SJCRH30 (cell line): ENCODE results near the gene TMEM267. TPM values are rescaled to one million over a fixed set of nuclear protein-coding genes. Genes with fewer than 3 reads are reported as not detected.
"Not testable (repeated sequence)": the region's sequence is repeated elsewhere in the genome, so short reads cannot be mapped to it uniquely, and the experiment has no call there.

ENCODE experiments used
- DNase-seq, 2 experiments: peaks; one replicate each; pipeline ENCODE4 v3.0.0-alpha.2; 2015 to 2020
- H3K27ac ChIP-seq: fragments of 250-450 bp; sonication (Bioruptor Pico); 2 replicates; pipeline ENCODE4 v1.5.1; 2020; ENCODE audit warnings: mild to moderate bottlenecking, moderate library complexity
- H3K27me3 ChIP-seq: fragments of 250-450 bp; sonication (Bioruptor Pico); 2 replicates; pipeline ENCODE4 v1.5.1; 2020; ENCODE audit warnings: mild to moderate bottlenecking, moderate library complexity
- H3K36me3 ChIP-seq: fragments of 250-450 bp; sonication (Bioruptor Pico); 2 replicates; pipeline ENCODE4 v1.5.1; 2020; ENCODE audit warnings: mild to moderate bottlenecking, moderate library complexity
- H3K4me1 ChIP-seq: fragments of 250-450 bp; sonication (Bioruptor Pico); 2 replicates; pipeline ENCODE4 v1.5.1; 2020; ENCODE audit warnings: mild to moderate bottlenecking, moderate library complexity
- H3K4me3 ChIP-seq: fragments of 250-450 bp; sonication (Bioruptor Pico); 2 replicates; pipeline ENCODE4 v1.5.1; 2020; ENCODE audit warnings: mild to moderate bottlenecking, moderate library complexity
- H3K9me3 ChIP-seq: fragments of 250-450 bp; sonication (Bioruptor Pico); replicated peaks from 2 replicates; pipeline ENCODE4 v1.5.1; 2020; ENCODE audit warnings: mild to moderate bottlenecking, moderate library complexity
- total RNA-seq: library from RNA; depleted of rRNA; stranded (reverse); fragments of >200 nt; shearing (Covaris generic); gene quantifications from 2 replicates; pipeline ENCODE4 v1.2.3, GENCODE V29; 2014; rRNA removed

The TMEM267 gene
- total RNA-seq, 1 experiment from 2014 or later: 16.2 TPM

DNA sequence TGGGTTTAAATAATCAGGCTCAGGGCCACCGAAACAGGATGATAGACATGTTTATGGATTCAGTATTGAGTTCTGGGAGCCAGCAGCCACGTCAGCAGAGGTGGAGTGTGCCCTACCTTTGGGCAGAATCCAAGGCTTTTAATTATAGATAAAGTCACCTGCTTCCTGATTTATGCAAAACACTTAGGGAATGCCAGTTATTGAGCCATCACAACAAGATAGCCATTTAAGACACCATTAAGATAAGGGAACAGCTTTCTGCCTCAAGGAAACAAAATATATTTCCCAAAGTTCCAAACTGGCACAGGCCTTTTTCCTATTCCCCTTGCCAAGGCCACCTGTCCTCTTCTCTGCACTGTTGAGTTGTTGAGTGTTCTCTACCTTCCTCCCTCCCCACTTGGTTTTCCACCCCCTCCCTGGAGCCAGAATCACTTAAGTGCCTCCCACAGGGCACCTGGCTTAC is 73.8 kb downstream of the TMEM267 start:
- Histone ChIP-seq H3K4me1 (no peaks in the 10 kb centered on the region; the same call in 1 of the 2 replicates), H3K9me3 (peaks cover 9% of the 10 kb centered on the region; the same call in 1 of the 2 replicates), H3K27me3 (no peaks in the 10 kb centered on the region), H3K36me3 (no peaks in the 10 kb centered on the region), H3K27ac (no peak overlapping the region), H3K4me3 (no peak overlapping the region)
- no peak for DNase-seq

DNA sequence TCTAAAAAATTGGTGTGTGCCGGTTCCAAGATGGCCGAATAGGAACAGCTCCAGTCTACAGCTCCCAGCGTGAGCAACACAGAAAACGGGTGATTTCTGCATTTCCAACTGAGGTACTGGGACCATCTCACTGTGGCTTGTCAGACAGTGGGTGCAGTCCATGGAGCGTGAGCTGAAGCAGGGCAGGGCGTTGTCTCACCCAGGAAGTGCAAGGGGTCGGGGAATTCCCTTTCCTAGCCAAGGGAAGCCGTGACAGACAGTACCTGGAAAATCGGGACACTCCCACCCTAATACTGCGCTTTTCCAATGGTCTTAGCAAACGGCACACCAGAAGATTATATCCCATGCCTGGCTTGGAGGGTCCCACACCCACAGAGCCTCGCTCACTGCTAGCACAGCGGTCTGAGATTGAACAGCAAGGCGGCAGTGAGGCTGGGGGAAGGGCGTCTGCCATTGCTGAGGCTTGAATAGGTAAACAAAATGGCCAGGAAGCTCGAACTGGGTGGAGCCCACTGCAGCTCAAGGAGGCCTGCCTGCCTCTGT is 81.1 kb downstream of the TMEM267 start:
- H3K27me3 ChIP-seq, H3K27ac ChIP-seq, H3K36me3 ChIP-seq, H3K9me3 ChIP-seq, H3K4me1 ChIP-seq: not testable (repeated sequence)
- peak overlapping the region; percentile 53 for H3K4me3 ChIP-seq
- peak in 1 of 2 experiments; percentile 31 for DNase-seq

DNA sequence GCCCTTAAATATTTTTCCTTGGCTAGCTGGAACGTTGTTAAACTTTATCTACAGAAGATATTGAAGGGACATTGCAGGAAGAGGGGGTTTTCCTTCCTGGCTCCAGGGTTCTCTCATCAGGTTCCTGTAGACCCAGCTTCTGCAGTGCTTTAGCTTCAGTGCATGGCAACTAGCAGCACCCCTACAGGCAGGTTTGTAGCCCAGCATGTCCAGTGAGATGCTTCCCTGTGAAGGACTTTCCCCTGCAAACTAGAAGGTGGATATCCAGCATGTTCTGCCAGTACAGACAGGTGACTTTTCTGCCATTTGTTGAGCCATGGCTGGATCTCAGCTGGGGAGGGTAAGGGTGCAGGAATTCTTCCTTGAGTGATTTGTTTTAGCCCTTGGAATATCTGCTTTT is 81.8 kb downstream of the TMEM267 start:
- peak in 1 of 2 experiments; percentile 35 for DNase-seq
- Histone ChIP-seq H3K36me3 (no peaks in the 10 kb centered on the region), H3K9me3 (no peaks in the 10 kb centered on the region), H3K27ac (no peak overlapping the region), H3K27me3 (no peaks in the 10 kb centered on the region), H3K4me3 (peak overlapping the region; percentile 53), H3K4me1 (no peaks in the 10 kb centered on the region)

DNA sequence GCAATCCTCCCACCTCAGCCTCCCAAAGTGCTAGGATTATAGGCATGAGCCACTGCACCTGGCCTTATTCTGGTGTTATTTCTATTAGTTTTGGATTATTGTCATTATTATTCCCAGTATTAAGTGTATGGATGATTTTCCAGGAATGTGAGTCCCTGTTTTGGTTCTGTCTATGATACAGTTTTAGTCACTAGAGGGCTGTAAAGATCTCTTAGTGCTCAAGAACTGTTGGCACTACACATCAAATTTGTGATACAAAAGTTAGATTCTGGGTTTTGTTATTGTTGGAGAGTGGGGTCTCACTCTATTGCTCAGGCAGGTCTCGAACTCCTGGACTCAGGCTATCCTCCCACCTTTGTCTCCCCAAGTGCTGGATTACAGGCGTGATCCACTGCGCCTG is 83.6 kb downstream of the TMEM267 start:
- no peaks in the 10 kb centered on the region for H3K36me3 ChIP-seq
- H3K4me3 ChIP-seq: no peak overlapping the region
- H3K27me3 ChIP-seq: no peaks in the 10 kb centered on the region
- DNase-seq: no peak
- no peaks in the 10 kb centered on the region for H3K4me1 ChIP-seq
- no peak overlapping the region for H3K27ac ChIP-seq
- no peaks in the 10 kb centered on the region for H3K9me3 ChIP-seq

DNA sequence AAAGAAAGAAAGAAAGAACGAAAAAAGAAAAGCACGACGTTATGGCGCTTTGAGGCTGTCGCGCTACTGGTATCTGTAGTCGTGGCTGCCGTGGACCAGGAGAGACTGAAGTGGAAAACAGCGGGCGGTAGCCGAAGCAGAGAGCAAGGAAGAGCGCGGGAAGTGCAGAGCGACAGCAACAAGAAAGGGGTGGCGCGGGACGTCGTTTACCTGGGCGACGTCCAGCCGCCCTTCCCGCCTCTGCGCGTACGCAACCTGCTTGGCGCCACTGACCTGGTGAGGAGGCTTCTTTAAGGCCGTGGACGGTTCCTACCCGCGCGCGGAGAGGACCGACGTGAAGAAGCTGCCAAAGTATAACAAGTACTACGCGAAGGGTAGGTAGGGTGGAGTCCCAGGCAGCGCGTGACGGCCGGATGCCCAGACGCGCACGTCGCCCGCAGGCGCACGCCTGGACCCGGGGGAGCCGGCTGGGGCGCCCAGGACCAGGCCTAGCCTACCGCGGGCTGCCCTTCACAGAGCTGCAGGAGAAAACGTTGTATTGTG is 86.8 kb downstream of the TMEM267 start:
- Histone ChIP-seq H3K9me3 (no peaks in the 10 kb centered on the region), H3K4me3 (no peak overlapping the region), H3K36me3 (no peaks in the 10 kb centered on the region), H3K27me3 (no peaks in the 10 kb centered on the region), H3K4me1 (no peaks in the 10 kb centered on the region), H3K27ac (no peak overlapping the region)
- no peak for DNase-seq

Other genes with a start within 250 kb of the TMEM267 start
- 70.6 and 75.2 TPM in 2 replicates for gene HMGCS1, start 170.5 kb downstream of the TMEM267 start, total RNA-seq
- gene CCL28, start 71.5 kb downstream of the TMEM267 start, total RNA-seq: not detected in 2 replicates
- gene C5orf34, start 31.3 kb upstream of the TMEM267 start, total RNA-seq: 23.5 and 28.9 TPM in 2 replicates
- 160 and 162 TPM in 2 replicates for gene PAIP1, start 73.2 kb upstream of the TMEM267 start, total RNA-seq
- 122 and 130 TPM in 2 replicates for gene NNT, start 119.3 kb upstream of the TMEM267 start, total RNA-seq